HepG2 (cell line): ENCODE results near the gene ARMH1.

Experiments used
- BHLHE40 ChIP-seq: IDR thresholded peaks from 2 replicates; pipeline ENCODE4 v1.6.1; 2011; ENCODE audit warnings: low read length, improper control_type of control experiment
- HDAC1 ChIP-seq: sonication (generic); formaldehyde crosslinking; IDR thresholded peaks from 2 replicates; pipeline ENCODE4 v1.5.1; 2020; ENCODE audit warnings: mild to moderate bottlenecking, missing genetic modification reagents
- MXI1 ChIP-seq: IDR thresholded peaks from 3 replicates; pipeline ENCODE4 v1.6.1; 2012; ENCODE audit warnings: low read depth, low read length, inconsistent platforms, borderline replicate concordance
- NCOR1 ChIP-seq: fragments of 200-600 bp; sonication (generic); IDR thresholded peaks from 2 replicates; pipeline ENCODE4 v1.7.0; 2017; ENCODE audit warnings: antibody characterized with exemption, low read length, borderline replicate concordance
- POLR2G ChIP-seq: fragments of 200-400 bp; formaldehyde crosslinking; IDR thresholded peaks from 2 replicates; pipeline ENCODE4 v1.6.1; 2018; ENCODE audit warnings: mild to moderate bottlenecking, low read depth, low read length, moderate library complexity
- RAD21 ChIP-seq: fragments of 450-650 bp; formaldehyde crosslinking; IDR thresholded peaks from 2 replicates; pipeline ENCODE4 v1.5.0; 2020; ENCODE audit warnings: mild to moderate bottlenecking
- RBAK ChIP-seq: sonication (generic); formaldehyde crosslinking; IDR thresholded peaks from 2 replicates; pipeline ENCODE4 v1.5.1; 2020; ENCODE audit warnings: mild to moderate bottlenecking, missing genetic modification reagents
- ZFX ChIP-seq: sonication (generic); formaldehyde crosslinking; IDR thresholded peaks from 2 replicates; pipeline ENCODE4 v1.4.0; 2020; ENCODE audit warnings: mild to moderate bottlenecking, low read depth, missing genetic modification reagents, moderate library complexity
- ZMYM2 ChIP-seq: sonication (generic); formaldehyde crosslinking; IDR thresholded peaks from 2 replicates; pipeline ENCODE4 v1.8.0; 2022; ENCODE audit warnings: mild to moderate bottlenecking, missing genetic modification reagents
- TF ChIP-seq, protein P1 (sequence below): sonication (generic); formaldehyde crosslinking; IDR thresholded peaks from 2 replicates; pipeline ENCODE4 v1.4.0; 2020; ENCODE audit warnings: missing genetic modification reagents
- TF ChIP-seq, protein P2 (sequence below): sonication (generic); formaldehyde crosslinking; IDR thresholded peaks from 2 replicates; pipeline ENCODE4 v1.5.1; 2020; ENCODE audit warnings: mild to moderate bottlenecking, missing genetic modification reagents, moderate library complexity

DNA sequence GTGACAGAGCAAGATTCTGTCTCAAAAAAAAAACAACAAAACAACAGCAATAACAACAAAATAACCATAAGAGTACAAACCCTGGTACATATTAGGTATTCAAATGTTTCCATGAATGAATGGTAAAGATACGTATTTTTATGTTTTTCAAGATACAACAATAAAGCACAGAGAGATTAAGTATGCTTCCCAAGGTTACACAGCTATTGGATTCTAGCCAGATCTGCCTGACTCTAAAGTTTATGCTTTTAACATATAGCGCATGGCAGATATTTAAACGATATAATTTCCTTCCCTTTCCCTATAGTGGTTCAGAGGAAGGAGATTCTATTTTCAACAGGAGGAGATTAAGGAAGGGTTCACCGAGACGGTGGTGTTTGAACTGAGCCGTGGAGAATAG lies 31.0 kb downstream of the ARMH1 start:
- TF ChIP-seq POLR2G (no peak), ZFX (CRISPR knock-in tag) (no peak), RBAK (CRISPR knock-in tag) (no peak), NCOR1 (no peak), ZMYM2 (no peak), MXI1 (no peak), BHLHE40 (no peak), RAD21 (CRISPR knock-in tag) (no peak), HDAC1 (no peak)
- TF ChIP-seq, protein P1, sequence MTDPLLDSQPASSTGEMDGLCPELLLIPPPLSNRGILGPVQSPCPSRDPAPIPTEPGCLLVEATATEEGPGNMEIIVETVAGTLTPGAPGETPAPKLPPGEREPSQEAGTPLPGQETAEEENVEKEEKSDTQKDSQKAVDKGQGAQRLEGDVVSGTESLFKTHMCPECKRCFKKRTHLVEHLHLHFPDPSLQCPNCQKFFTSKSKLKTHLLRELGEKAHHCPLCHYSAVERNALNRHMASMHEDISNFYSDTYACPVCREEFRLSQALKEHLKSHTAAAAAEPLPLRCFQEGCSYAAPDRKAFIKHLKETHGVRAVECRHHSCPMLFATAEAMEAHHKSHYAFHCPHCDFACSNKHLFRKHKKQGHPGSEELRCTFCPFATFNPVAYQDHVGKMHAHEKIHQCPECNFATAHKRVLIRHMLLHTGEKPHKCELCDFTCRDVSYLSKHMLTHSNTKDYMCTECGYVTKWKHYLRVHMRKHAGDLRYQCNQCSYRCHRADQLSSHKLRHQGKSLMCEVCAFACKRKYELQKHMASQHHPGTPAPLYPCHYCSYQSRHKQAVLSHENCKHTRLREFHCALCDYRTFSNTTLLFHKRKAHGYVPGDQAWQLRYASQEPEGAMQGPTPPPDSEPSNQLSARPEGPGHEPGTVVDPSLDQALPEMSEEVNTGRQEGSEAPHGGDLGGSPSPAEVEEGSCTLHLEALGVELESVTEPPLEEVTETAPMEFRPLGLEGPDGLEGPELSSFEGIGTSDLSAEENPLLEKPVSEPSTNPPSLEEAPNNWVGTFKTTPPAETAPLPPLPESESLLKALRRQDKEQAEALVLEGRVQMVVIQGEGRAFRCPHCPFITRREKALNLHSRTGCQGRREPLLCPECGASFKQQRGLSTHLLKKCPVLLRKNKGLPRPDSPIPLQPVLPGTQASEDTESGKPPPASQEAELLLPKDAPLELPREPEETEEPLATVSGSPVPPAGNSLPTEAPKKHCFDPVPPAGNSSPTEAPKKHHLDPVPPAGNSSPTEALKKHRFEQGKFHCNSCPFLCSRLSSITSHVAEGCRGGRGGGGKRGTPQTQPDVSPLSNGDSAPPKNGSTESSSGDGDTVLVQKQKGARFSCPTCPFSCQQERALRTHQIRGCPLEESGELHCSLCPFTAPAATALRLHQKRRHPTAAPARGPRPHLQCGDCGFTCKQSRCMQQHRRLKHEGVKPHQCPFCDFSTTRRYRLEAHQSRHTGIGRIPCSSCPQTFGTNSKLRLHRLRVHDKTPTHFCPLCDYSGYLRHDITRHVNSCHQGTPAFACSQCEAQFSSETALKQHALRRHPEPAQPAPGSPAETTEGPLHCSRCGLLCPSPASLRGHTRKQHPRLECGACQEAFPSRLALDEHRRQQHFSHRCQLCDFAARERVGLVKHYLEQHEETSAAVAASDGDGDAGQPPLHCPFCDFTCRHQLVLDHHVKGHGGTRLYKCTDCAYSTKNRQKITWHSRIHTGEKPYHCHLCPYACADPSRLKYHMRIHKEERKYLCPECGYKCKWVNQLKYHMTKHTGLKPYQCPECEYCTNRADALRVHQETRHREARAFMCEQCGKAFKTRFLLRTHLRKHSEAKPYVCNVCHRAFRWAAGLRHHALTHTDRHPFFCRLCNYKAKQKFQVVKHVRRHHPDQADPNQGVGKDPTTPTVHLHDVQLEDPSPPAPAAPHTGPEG = no peak
- TF ChIP-seq, protein P2, sequence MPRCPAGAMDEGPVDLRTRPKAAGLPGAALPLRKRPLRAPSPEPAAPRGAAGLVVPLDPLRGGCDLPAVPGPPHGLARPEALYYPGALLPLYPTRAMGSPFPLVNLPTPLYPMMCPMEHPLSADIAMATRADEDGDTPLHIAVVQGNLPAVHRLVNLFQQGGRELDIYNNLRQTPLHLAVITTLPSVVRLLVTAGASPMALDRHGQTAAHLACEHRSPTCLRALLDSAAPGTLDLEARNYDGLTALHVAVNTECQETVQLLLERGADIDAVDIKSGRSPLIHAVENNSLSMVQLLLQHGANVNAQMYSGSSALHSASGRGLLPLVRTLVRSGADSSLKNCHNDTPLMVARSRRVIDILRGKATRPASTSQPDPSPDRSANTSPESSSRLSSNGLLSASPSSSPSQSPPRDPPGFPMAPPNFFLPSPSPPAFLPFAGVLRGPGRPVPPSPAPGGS (CRISPR knock-in tag) = no peak
